HL-60 (cell line): Measurements from ENCODE around the gene RETREG2.

Experiments used
- CTCF ChIP-seq: IDR thresholded peaks from one replicate; pipeline ENCODE4 v1.5.1; 2011; ENCODE audit warnings: low read length, control low read depth, inconsistent platforms; ENCODE audit not compliant: insufficient read depth
- TF ChIP-seq, protein P1 (sequence below): IDR thresholded peaks from 2 replicates; pipeline ENCODE4 v1.6.1; 2012; ENCODE audit warnings: low read depth; ENCODE audit not compliant: insufficient replicate concordance

- no peak for TF ChIP-seq CTCF
- TF ChIP-seq, protein P1, sequence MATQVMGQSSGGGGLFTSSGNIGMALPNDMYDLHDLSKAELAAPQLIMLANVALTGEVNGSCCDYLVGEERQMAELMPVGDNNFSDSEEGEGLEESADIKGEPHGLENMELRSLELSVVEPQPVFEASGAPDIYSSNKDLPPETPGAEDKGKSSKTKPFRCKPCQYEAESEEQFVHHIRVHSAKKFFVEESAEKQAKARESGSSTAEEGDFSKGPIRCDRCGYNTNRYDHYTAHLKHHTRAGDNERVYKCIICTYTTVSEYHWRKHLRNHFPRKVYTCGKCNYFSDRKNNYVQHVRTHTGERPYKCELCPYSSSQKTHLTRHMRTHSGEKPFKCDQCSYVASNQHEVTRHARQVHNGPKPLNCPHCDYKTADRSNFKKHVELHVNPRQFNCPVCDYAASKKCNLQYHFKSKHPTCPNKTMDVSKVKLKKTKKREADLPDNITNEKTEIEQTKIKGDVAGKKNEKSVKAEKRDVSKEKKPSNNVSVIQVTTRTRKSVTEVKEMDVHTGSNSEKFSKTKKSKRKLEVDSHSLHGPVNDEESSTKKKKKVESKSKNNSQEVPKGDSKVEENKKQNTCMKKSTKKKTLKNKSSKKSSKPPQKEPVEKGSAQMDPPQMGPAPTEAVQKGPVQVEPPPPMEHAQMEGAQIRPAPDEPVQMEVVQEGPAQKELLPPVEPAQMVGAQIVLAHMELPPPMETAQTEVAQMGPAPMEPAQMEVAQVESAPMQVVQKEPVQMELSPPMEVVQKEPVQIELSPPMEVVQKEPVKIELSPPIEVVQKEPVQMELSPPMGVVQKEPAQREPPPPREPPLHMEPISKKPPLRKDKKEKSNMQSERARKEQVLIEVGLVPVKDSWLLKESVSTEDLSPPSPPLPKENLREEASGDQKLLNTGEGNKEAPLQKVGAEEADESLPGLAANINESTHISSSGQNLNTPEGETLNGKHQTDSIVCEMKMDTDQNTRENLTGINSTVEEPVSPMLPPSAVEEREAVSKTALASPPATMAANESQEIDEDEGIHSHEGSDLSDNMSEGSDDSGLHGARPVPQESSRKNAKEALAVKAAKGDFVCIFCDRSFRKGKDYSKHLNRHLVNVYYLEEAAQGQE, result no peak
Measured at GRCh38 chr2:219213486-219214071, 35.5 kb downstream of the RETREG2 start.
